Heart left ventricle (tissue), 13 donors: Measurements from ENCODE around the gene TTLL11.

Experiments used
- CTCF ChIP-seq, 12 donors: fragments of 200-600 bp; sonication (generic) in 4 of 12; IDR thresholded peaks; one replicate each; pipeline versions ENCODE4 v1.5.0 to v1.8.0; 2018 to 2022; ENCODE audit warnings: antibody characterized with exemption in 12 of 12, mild to moderate bottlenecking in 5 of 12
- POLR2A ChIP-seq, 2 donors: fragments of 450-650 bp; IDR thresholded peaks; one replicate each; pipeline ENCODE4 v1.6.1; 2017; ENCODE audit warnings: antibody characterized with exemption in 2 of 2, mild to moderate bottlenecking in 2 of 2, moderate library complexity in 2 of 2
- donor health status: ischemic (EF 13 %, LVEDD 7.1; RV severe dilation, severe dysfunction).
- donor health status: DM: no; HTN: yes; CAD: no.
- donor health status: DM: no; HTN: no; CAD: no.
- donor health status: ischemic (EF 25% LVEDD 6.9; RV normal size, moderate dysfunction).
- donor health status: ischemic (EF 25% LVEDD 5.7; RV mildly dilated, moderate dysfunction).
- donor health status: ischemic (EF 35%, LVEDD 5.7; RV mildly dilated, moderate dysfunction).
- donor health status: nonischemic (EF 11% LVEDD 7.7; RV severe dilation, severe dysfunction).
- donor health status: DM: yes; HTN: yes; CAD: no.
- donor health status: PGD.
- donor health status: ischemic (EF 29% LVEDD 5.4; RV normal size, mild dysfunction).
- donor health status: nonischemic (EF 23%, LVEDD 6.1; RV moderate dilation, normal function).

GRCh38 chr9:121949364-121949763, 143.7 kb downstream of the TTLL11 start:
- TF ChIP-seq POLR2A (IDR thresholded peaks at IDR 0.05) (no peak), CTCF (IDR thresholded peaks at IDR 0.05) (no peak)
